Measurements from ENCODE around the gene CLIP1.
"Not testable (repeated sequence)": the region's sequence is repeated elsewhere in the genome, so short reads cannot be mapped to it uniquely, and the experiment has no call there.

- TF ChIP-seq CTCF, EP300 (IDR thresholded peaks at IDR 0.05): not testable (repeated sequence)
These were observed 6.8 kb downstream of the CLIP1 start for GRCh38 chr12:122415665-122416064.

Measured in ovary (tissue), 3 donors.